Natural killer cell (primary cell): ENCODE measurements around the gene CUEDC1. TPM values are rescaled to one million over a fixed set of nuclear protein-coding genes. Genes with fewer than 3 reads are reported as not detected.
"Not testable (repeated sequence)": the region's sequence is repeated elsewhere in the genome, so short reads cannot be mapped to it uniquely, and the experiment has no call there.

Experiments used
- ATAC-seq, 3 donors: fragments of 150-1000 bp in 2 of 3; fragments of 200-7000 bp in 1 of 3; cut with Tn5 transposase; 1 replicate in 1 of 3; 2 replicates in 2 of 3; pipeline ENCODE4 v1.10.0; 2021; ENCODE audit warnings: mild to moderate bottlenecking in 2 of 3, moderate library complexity in 2 of 3
- DNase-seq, 2 donors: peaks; one replicate each; pipeline versions ENCODE4 v3.0.0 to v3.0.0-alpha.2; 2013 to 2021; ENCODE audit warnings: mixed read lengths in 1 of 2
- H3K27ac ChIP-seq: one replicate; pipeline ENCODE4 v1.5.1; 2013; ENCODE audit warnings: mild to moderate bottlenecking, low read length
- H3K27me3 ChIP-seq: one replicate; pipeline ENCODE4 v1.6.1; 2013; ENCODE audit warnings: low read length; ENCODE audit not compliant: control insufficient read depth, insufficient read depth
- H3K36me3 ChIP-seq: one replicate; pipeline ENCODE4 v1.6.1; 2013; ENCODE audit warnings: low read length; ENCODE audit not compliant: control insufficient read depth, insufficient read depth
- H3K4me1 ChIP-seq: one replicate; pipeline ENCODE4 v1.6.1; 2013; ENCODE audit warnings: low read length; ENCODE audit not compliant: control insufficient read depth, insufficient read depth
- H3K4me3 ChIP-seq: one replicate; pipeline ENCODE4 v1.5.1; 2013; ENCODE audit warnings: low read length
- H3K9me3 ChIP-seq: one replicate; pipeline ENCODE4 v1.6.1; 2013; ENCODE audit warnings: low read length; ENCODE audit not compliant: control insufficient read depth, insufficient read depth
- H3K27ac Mint-ChIP-seq, 2 donors: one replicate each; pipeline ENCODE4 v1.8.0; 2022; ENCODE audit warnings: mild to moderate bottlenecking in 2 of 2, mixed read lengths in 2 of 2, moderate library complexity in 1 of 2
- H3K27me3 Mint-ChIP-seq, 2 donors: one replicate each; pipeline ENCODE4 v1.8.0; 2022; ENCODE audit warnings: low read depth in 2 of 2, mixed read lengths in 2 of 2
- H3K36me3 Mint-ChIP-seq: one replicate; pipeline ENCODE4 v1.8.0; 2022; ENCODE audit warnings: mixed read lengths
- H3K4me1 Mint-ChIP-seq, 2 donors: one replicate each; pipeline ENCODE4 v1.8.0; 2022; ENCODE audit warnings: mixed read lengths in 2 of 2
- H3K4me3 Mint-ChIP-seq: one replicate; pipeline ENCODE4 v1.8.0; 2022; ENCODE audit warnings: mild to moderate bottlenecking, moderate library complexity, mixed read lengths
- H3K9me3 Mint-ChIP-seq, 2 donors: one replicate each; pipeline ENCODE4 v1.8.0; 2022; ENCODE audit warnings: mixed read lengths in 2 of 2
- CTCF ChIP-seq: fragments of 200-600 bp; IDR thresholded peaks from one replicate; pipeline ENCODE4 v1.8.0; 2022; ENCODE audit warnings: antibody characterized with exemption
- WGBS: methylation state at CpG from one replicate; pipeline ENCODE4 v1.1.7; 2013; ENCODE audit warnings: missing lambda C conversion rate; ENCODE audit not compliant: insufficient coverage; 5-methylcytosine and 5-hydroxymethylcytosine counted together
- intact Hi-C: fragments of 100-400 bp; cut with micrococcal nuclease; formaldehyde crosslinking; loops from one replicate; pipeline ENCODE4 v1.14.2; 2022
- total RNA-seq, 4 donors: library from RNA; stranded (reverse); fragments of 120-200 nt in 1 of 4; gene quantifications; one replicate each; pipeline versions ENCODE4 v1.2.3 to v1.2.4, GENCODE V29; 2013 to 2022

The CUEDC1 gene
- total RNA-seq, 3 donors from 2014 or later (not counting 1 experiment from before 2014, with no cell fraction given), result 1.5 to 3.7 (median 2.6) TPM

- Mint-ChIP-seq H3K4me3 (no peak overlapping the region), H3K27ac (no peak overlapping the region), H3K36me3 (peaks cover 43% of the 10 kb centered on the region), H3K27me3 (no peaks in the 10 kb centered on the region), H3K9me3 (no peaks in the 10 kb centered on the region), H3K4me1 (peaks cover 60 to 65% of the 10 kb centered on the region in 2 donors)
- TF ChIP-seq CTCF, result no peak
- H3K27me3 ChIP-seq, result no peaks in the 10 kb centered on the region
- WGBS, result 100% methylated on average over 3 of the region's 4 CpGs
- DNase-seq (no peak), ATAC-seq (no peak)
- no peak overlapping the region for H3K4me3 ChIP-seq
- H3K36me3 ChIP-seq, result peaks cover 67% of the 10 kb centered on the region
- intact Hi-C loops, result no loop called here
- H3K9me3 ChIP-seq, result no peaks in the 10 kb centered on the region
- peaks cover 15% of the 10 kb centered on the region for H3K4me1 ChIP-seq
- H3K27ac ChIP-seq, result no peak overlapping the region
These were observed 25.3 kb upstream of the CUEDC1 start for GRCh38 chr17:57980522-57980921.

GRCh38 chr17:57979076-57979475 lies 23.9 kb upstream of the CUEDC1 start:
- TF ChIP-seq CTCF, result no peak
- Histone ChIP-seq H3K36me3 (peaks cover 80% of the 10 kb centered on the region), H3K27me3 (no peaks in the 10 kb centered on the region), H3K27ac (no peak overlapping the region), H3K4me3 (no peak overlapping the region), H3K9me3 (no peaks in the 10 kb centered on the region), H3K4me1 (peaks cover 11% of the 10 kb centered on the region)
- Mint-ChIP-seq H3K4me1 (peaks cover 45 to 50% of the 10 kb centered on the region in 2 donors), H3K9me3 (no peaks in the 10 kb centered on the region), H3K27ac (no peak overlapping the region), H3K4me3 (no peak overlapping the region), H3K27me3 (no peaks in the 10 kb centered on the region), H3K36me3 (peaks cover 53% of the 10 kb centered on the region)
- WGBS, result 100% methylated on average over 1 of the region's 1 CpG
- intact Hi-C loops, result no loop called here
- DNase-seq (no peak), ATAC-seq (no peak)

- DNase-seq, result no peak
- intact Hi-C loops, result no loop called here
- no peak for TF ChIP-seq CTCF
- no peaks in the 10 kb centered on the region for H3K27me3 ChIP-seq
- peaks cover 23 to 26% of the 10 kb centered on the region in 2 donors for H3K4me1 Mint-ChIP-seq
- no peak overlapping the region for H3K27ac ChIP-seq
- H3K36me3 ChIP-seq, result peaks cover 85% of the 10 kb centered on the region
- H3K36me3 Mint-ChIP-seq, result peaks cover 46% of the 10 kb centered on the region
- H3K4me3 Mint-ChIP-seq, result no peak overlapping the region
- 100% methylated on average over 1 of the region's 3 CpGs for WGBS
- no peaks in the 10 kb centered on the region for H3K4me1 ChIP-seq
- no peak for ATAC-seq
- H3K9me3 Mint-ChIP-seq, result no peaks in the 10 kb centered on the region
- no peaks in the 10 kb centered on the region for H3K9me3 ChIP-seq
- H3K27ac Mint-ChIP-seq, result no peak overlapping the region
- no peaks in the 10 kb centered on the region for H3K27me3 Mint-ChIP-seq
- no peak overlapping the region for H3K4me3 ChIP-seq
These were observed 21.4 kb upstream of the CUEDC1 start for GRCh38 chr17:57976594-57976993.

GRCh38 chr17:57975044-57975443 lies 19.8 kb upstream of the CUEDC1 start:
- Histone ChIP-seq H3K27me3 (no peaks in the 10 kb centered on the region), H3K4me3 (no peak overlapping the region), H3K9me3 (no peaks in the 10 kb centered on the region), H3K4me1 (no peaks in the 10 kb centered on the region), H3K36me3 (peaks cover 71% of the 10 kb centered on the region), H3K27ac (no peak overlapping the region)
- WGBS, result 78% methylated on average over 1 of the region's 1 CpG
- Mint-ChIP-seq H3K4me1 (peaks cover 8 to 12% of the 10 kb centered on the region in 2 donors), H3K4me3 (no peak overlapping the region), H3K27ac (no peak overlapping the region), H3K9me3 (no peaks in the 10 kb centered on the region), H3K27me3 (no peaks in the 10 kb centered on the region), H3K36me3 (peaks cover 31% of the 10 kb centered on the region)
- intact Hi-C loops, result no loop called here
- no peak for ATAC-seq
- TF ChIP-seq CTCF, result no peak
- no peak for DNase-seq

- DNase-seq, ATAC-seq, H3K4me3 ChIP-seq, H3K4me3 Mint-ChIP-seq, H3K27ac ChIP-seq, H3K9me3 Mint-ChIP-seq, H3K27me3 Mint-ChIP-seq, H3K27ac Mint-ChIP-seq, H3K4me1 ChIP-seq, H3K9me3 ChIP-seq, H3K27me3 ChIP-seq, intact Hi-C loops: not testable (repeated sequence)
- Mint-ChIP-seq H3K36me3 (peaks cover 27% of the 10 kb centered on the region), H3K4me1 (peaks cover 8 to 11% of the 10 kb centered on the region in 2 donors)
- 96% methylated on average over 4 of the region's 4 CpGs for WGBS
- H3K36me3 ChIP-seq, result peaks cover 64% of the 10 kb centered on the region
These were observed 19.0 kb upstream of the CUEDC1 start for GRCh38 chr17:57974053-57974824.
